ENCODE results near the gene NXPH1.

GRCh38 chr7:8444468-8444769 lies 11.0 kb downstream of the NXPH1 start:
- TF ChIP-seq POLR2A (IDR thresholded peaks at IDR 0.05; ENCODE audit: low read length) (no peak), GATA1 (IDR thresholded peaks at IDR 0.05; ENCODE audit: low read depth, low read length) (no peak)

Measured in erythroblast (primary cell).